Nephron progenitor cell (in vitro differentiated cells): ENCODE results near the gene PAK5.

Experiments
- DNase-seq: peaks from one replicate; pipeline ENCODE4 v3.0.0; 2021
- H3K27ac Mint-ChIP-seq: 2 replicates; pipeline ENCODE4 v1.8.0; 2021; ENCODE audit warnings: mild to moderate bottlenecking, moderate library complexity, mixed read lengths
- H3K27me3 Mint-ChIP-seq: 2 replicates; pipeline ENCODE4 v1.8.0; 2021; ENCODE audit warnings: mild to moderate bottlenecking, low read depth, mixed read lengths; ENCODE audit not compliant: poor library complexity
- H3K36me3 Mint-ChIP-seq: 2 replicates; pipeline ENCODE4 v1.8.0; 2021; ENCODE audit warnings: low read depth, mixed read lengths
- H3K4me1 Mint-ChIP-seq: 2 replicates; pipeline ENCODE4 v1.8.0; 2021; ENCODE audit warnings: mixed read lengths
- H3K4me3 Mint-ChIP-seq: 2 replicates; pipeline ENCODE4 v1.8.0; 2021; ENCODE audit warnings: mild to moderate bottlenecking, moderate library complexity, mixed read lengths
- H3K9me3 Mint-ChIP-seq: 2 replicates; pipeline ENCODE4 v1.8.0; 2021; ENCODE audit warnings: mild to moderate bottlenecking, moderate library complexity, mixed read lengths
- TF ChIP-seq, protein P1 (sequence below): fragments of 200-600 bp; sonication (generic); IDR thresholded peaks from 2 replicates; pipeline ENCODE4 v1.5.0; 2021; ENCODE audit warnings: antibody characterized with exemption

PAK5 gene

DNA sequence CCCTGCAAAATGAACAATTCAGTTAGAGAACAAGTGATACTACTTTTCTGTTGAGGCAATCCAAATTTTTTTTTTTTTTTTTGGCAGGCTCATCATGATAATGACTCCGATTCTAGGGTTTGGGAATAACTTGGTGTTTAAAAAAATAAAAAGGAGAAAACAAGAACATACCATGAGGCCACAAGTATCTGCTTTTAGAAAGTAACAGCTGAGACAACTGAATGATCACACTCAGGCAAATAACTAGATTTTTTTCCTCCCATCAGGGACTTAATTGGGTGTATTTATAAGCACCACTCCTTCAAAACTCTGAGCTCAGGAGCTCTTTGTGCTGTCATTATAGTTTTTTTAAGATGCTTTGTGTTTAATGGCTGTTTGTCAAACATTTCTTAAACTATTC lies 29.6 kb downstream of the PAK5 start:
- H3K4me3 Mint-ChIP-seq: no peak overlapping the region
- H3K9me3 Mint-ChIP-seq: peaks cover 4% of the 10 kb centered on the region
- TF ChIP-seq, protein P1, sequence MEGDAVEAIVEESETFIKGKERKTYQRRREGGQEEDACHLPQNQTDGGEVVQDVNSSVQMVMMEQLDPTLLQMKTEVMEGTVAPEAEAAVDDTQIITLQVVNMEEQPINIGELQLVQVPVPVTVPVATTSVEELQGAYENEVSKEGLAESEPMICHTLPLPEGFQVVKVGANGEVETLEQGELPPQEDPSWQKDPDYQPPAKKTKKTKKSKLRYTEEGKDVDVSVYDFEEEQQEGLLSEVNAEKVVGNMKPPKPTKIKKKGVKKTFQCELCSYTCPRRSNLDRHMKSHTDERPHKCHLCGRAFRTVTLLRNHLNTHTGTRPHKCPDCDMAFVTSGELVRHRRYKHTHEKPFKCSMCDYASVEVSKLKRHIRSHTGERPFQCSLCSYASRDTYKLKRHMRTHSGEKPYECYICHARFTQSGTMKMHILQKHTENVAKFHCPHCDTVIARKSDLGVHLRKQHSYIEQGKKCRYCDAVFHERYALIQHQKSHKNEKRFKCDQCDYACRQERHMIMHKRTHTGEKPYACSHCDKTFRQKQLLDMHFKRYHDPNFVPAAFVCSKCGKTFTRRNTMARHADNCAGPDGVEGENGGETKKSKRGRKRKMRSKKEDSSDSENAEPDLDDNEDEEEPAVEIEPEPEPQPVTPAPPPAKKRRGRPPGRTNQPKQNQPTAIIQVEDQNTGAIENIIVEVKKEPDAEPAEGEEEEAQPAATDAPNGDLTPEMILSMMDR: no peak
- DNase-seq: no peak
- H3K27me3 Mint-ChIP-seq: peaks cover 5% of the 10 kb centered on the region
- H3K4me1 Mint-ChIP-seq: no peaks in the 10 kb centered on the region
- no peak overlapping the region for H3K27ac Mint-ChIP-seq
- H3K36me3 Mint-ChIP-seq: no peaks in the 10 kb centered on the region

- Mint-ChIP-seq H3K27ac (no peak overlapping the region), H3K36me3 (no peaks in the 10 kb centered on the region), H3K9me3 (peaks cover 4% of the 10 kb centered on the region), H3K4me3 (no peak overlapping the region), H3K4me1 (no peaks in the 10 kb centered on the region), H3K27me3 (peaks cover 4% of the 10 kb centered on the region)
- DNase-seq: no peak
- TF ChIP-seq, protein P1: no peak
Observed at GRCh38 chr20:9808166-9808565, 30.7 kb downstream of the PAK5 start.

- Mint-ChIP-seq H3K4me1 (no peaks in the 10 kb centered on the region), H3K36me3 (no peaks in the 10 kb centered on the region), H3K4me3 (no peak overlapping the region), H3K9me3 (peaks cover 4% of the 10 kb centered on the region), H3K27ac (no peak overlapping the region), H3K27me3 (peaks cover 2% of the 10 kb centered on the region)
- no peak for DNase-seq
- TF ChIP-seq, protein P1: no peak
Observed at GRCh38 chr20:9807136-9807535, 31.7 kb downstream of the PAK5 start.

GRCh38 chr20:9800421-9800820 lies 38.5 kb downstream of the PAK5 start:
- Mint-ChIP-seq H3K27ac (no peak overlapping the region), H3K27me3 (no peaks in the 10 kb centered on the region), H3K4me3 (no peak overlapping the region), H3K4me1 (no peaks in the 10 kb centered on the region), H3K9me3 (no peaks in the 10 kb centered on the region), H3K36me3 (no peaks in the 10 kb centered on the region)
- TF ChIP-seq, protein P1: no peak
- no peak for DNase-seq

DNA sequence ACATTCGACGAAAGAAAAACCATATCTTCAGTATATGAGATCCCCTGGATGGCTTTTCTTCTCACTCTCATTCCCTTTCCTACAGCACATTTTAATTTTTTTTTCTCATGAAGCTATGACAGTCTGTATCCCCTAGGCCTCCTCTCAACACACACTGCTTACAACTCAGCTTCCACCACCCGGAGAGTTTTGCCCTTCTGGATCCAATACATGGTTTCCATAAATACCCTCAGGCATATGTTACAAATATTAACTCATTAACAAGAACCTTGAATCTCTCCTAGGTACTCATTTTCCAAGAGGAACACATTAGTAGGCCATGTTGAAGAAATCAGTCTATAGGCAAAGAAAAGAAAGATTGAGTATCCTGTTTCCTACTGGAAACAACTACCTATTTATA lies 44.0 kb downstream of the PAK5 start:
- Mint-ChIP-seq H3K9me3 (no peaks in the 10 kb centered on the region), H3K4me1 (no peaks in the 10 kb centered on the region), H3K4me3 (no peak overlapping the region), H3K27ac (peak overlapping the region; percentile 2), H3K36me3 (no peaks in the 10 kb centered on the region), H3K27me3 (no peaks in the 10 kb centered on the region)
- TF ChIP-seq, protein P1: no peak
- DNase-seq: no peak

GRCh38 chr20:9792674-9793073 lies 46.2 kb downstream of the PAK5 start:
- DNase-seq: no peak
- Mint-ChIP-seq H3K27ac (no peak overlapping the region), H3K4me1 (no peaks in the 10 kb centered on the region), H3K27me3 (peaks cover 3% of the 10 kb centered on the region), H3K36me3 (no peaks in the 10 kb centered on the region), H3K9me3 (no peaks in the 10 kb centered on the region), H3K4me3 (no peak overlapping the region)
- TF ChIP-seq, protein P1: no peak
